HCT116 (cell line): ENCODE results near the gene TBC1D30. TPM values are rescaled to one million over a fixed set of nuclear protein-coding genes. Genes with fewer than 3 reads are reported as not detected.

Experiments used
- ATAC-seq: fragments of 200-7000 bp; cut with Tn5 transposase; 2 replicates; pipeline ENCODE4 v1.9.1; 2020; ENCODE audit warnings: mild to moderate bottlenecking, moderate library complexity
- BruUV-seq: library from RNA; stranded (reverse); fragments of 400-500 nt; replicated peaks from 2 replicates; lab custom pipeline; 2021; lab: Mats Ljungman, UMichigan
- CTCF ChIA-PET: fragments of 300-600 bp; sonication (Branson Sonifier 250); formaldehyde crosslinking; loops from one replicate; lab custom pipeline; 2021; ENCODE audit warnings: antibody characterized with exemption; lab: Charles Lee
- POLR2A ChIA-PET: fragments of 300-600, 350-600 bp; sonication (Branson Sonifier 250); formaldehyde crosslinking; loops from one replicate; lab custom pipeline; 2021; ENCODE audit warnings: antibody characterized with exemption; lab: Charles Lee
- RAD21 ChIA-PET, 2 experiments: fragments of 300-600 bp; sonication (Branson Sonifier 250); formaldehyde crosslinking; loops; one replicate each; lab custom pipeline; 2023; ENCODE audit warnings: low total read pairs in 2 of 2; ENCODE audit not compliant: uncharacterized antibody in 2 of 2, unreplicated experiment in 2 of 2, low non-redundant PET in 1 of 2; lab: Charles Lee
- DNase-seq: peaks from one replicate; pipeline ENCODE4 v3.0.0-alpha.2; 2010; ENCODE audit warnings: low read depth, low spot score
- H2AFZ ChIP-seq: fragments of 200-600 bp; shearing (Covaris generic), sonication (generic); 2 replicates; pipeline ENCODE4 v1.6.1; 2017; ENCODE audit warnings: low read depth, mixed run types, mixed read lengths, antibody characterized with exemption, low read length; ENCODE audit not compliant: poor library complexity, severe bottlenecking
- H3K27ac ChIP-seq: 2 replicates; pipeline ENCODE4 v1.5.1; 2012; ENCODE audit warnings: low read depth, low read length
- H3K27me3 ChIP-seq: fragments of 200-600 bp; sonication (generic); 2 replicates; pipeline ENCODE4 v1.6.1; 2016; ENCODE audit warnings: mixed run types, low read length, mixed read lengths; ENCODE audit not compliant: insufficient read depth
- H3K36me3 ChIP-seq, 2 experiments: fragments of 200-500 bp in 1 of 2; fragments of 200-600 bp in 1 of 2; sonication (Bioruptor generic) in 1 of 2; sonication (generic) in 1 of 2; 2 replicates each; pipeline versions ENCODE4 v1.5.1 to v1.6.1; 2014 to 2016; ENCODE audit warnings: low read length in 2 of 2, inconsistent platforms in 1 of 2, mixed read lengths in 1 of 2, mixed run types in 1 of 2; ENCODE audit not compliant: insufficient read depth in 2 of 2, control insufficient read depth in 1 of 2
- H3K4me1 ChIP-seq, 2 experiments: fragments of 200-600 bp in 1 of 2; sonication (generic) in 1 of 2; 2 replicates each; pipeline versions ENCODE4 v1.5.1 to v1.6.1; 2012 to 2017; ENCODE audit warnings: low read length in 2 of 2, inconsistent platforms in 1 of 2, mild to moderate bottlenecking in 1 of 2, mixed read lengths in 1 of 2, mixed run types in 1 of 2, moderate library complexity in 1 of 2; ENCODE audit not compliant: insufficient read depth in 2 of 2, control insufficient read depth in 1 of 2
- H3K4me2 ChIP-seq: fragments of 200-600 bp; sonication (generic); 2 replicates; pipeline ENCODE4 v1.6.1; 2017; ENCODE audit warnings: mixed run types, low read length, mixed read lengths
- H3K4me3 ChIP-seq, 2 experiments: fragments of 200-600 bp in 1 of 2; sonication (generic) in 1 of 2; replicated peaks in 1 of 2; 2 replicates each; pipeline ENCODE4 v1.5.1; 2011 to 2016; ENCODE audit warnings: low read length in 2 of 2, control low read depth in 1 of 2, low read depth in 1 of 2, mild to moderate bottlenecking in 1 of 2, mixed read lengths in 1 of 2, mixed run types in 1 of 2
- H3K79me2 ChIP-seq: fragments of 200-600 bp; sonication (generic); 2 replicates; pipeline ENCODE4 v1.6.1; 2017; ENCODE audit warnings: mild to moderate bottlenecking, mixed run types, low read length, moderate library complexity, mixed read lengths; ENCODE audit not compliant: insufficient read depth
- H3K9ac ChIP-seq: fragments of 200-600 bp; sonication (generic); 2 replicates; pipeline ENCODE4 v1.6.1; 2016; ENCODE audit warnings: low read length, mixed read lengths
- H3K9me2 ChIP-seq: fragments of 200-600 bp; sonication (generic), shearing (Covaris generic); 2 replicates; pipeline ENCODE4 v1.6.1; 2017; ENCODE audit warnings: mixed run types, mild to moderate bottlenecking, moderate library complexity; ENCODE audit not compliant: insufficient read depth
- H3K9me3 ChIP-seq, 2 experiments: fragments of 200-500 bp in 1 of 2; fragments of 200-600 bp in 1 of 2; sonication (Bioruptor generic) in 1 of 2; sonication (generic) in 1 of 2; 2 replicates each; pipeline ENCODE4 v1.6.1; 2014 to 2017; ENCODE audit warnings: low read length in 2 of 2, mixed read lengths in 2 of 2, inconsistent platforms in 1 of 2, low read depth in 1 of 2, mild to moderate bottlenecking in 1 of 2, mixed run types in 1 of 2, moderate library complexity in 1 of 2; ENCODE audit not compliant: control insufficient read depth in 1 of 2, insufficient read depth in 1 of 2
- H4K20me1 ChIP-seq: fragments of 200-600 bp; sonication (generic), shearing (Covaris generic); 2 replicates; pipeline ENCODE4 v1.6.1; 2017; ENCODE audit warnings: mixed run types, mild to moderate bottlenecking, moderate library complexity; ENCODE audit not compliant: insufficient read depth
- CBX3 ChIP-seq: IDR thresholded peaks from 2 replicates; pipeline ENCODE4 v1.6.1; 2012; ENCODE audit warnings: low read depth
- ELF1 ChIP-seq: IDR thresholded peaks from 2 replicates; pipeline ENCODE4 v1.6.1; 2012; ENCODE audit warnings: low read depth, borderline replicate concordance
- EZH2phosphoT487 ChIP-seq: fragments of 200-600 bp; IDR thresholded peaks from 2 replicates; pipeline ENCODE4 v1.6.1; 2018; ENCODE audit warnings: antibody characterized with exemption, borderline replicate concordance
- MAX ChIP-seq: IDR thresholded peaks from 2 replicates; pipeline ENCODE4 v1.6.1; 2012
- SP1 ChIP-seq: IDR thresholded peaks from 2 replicates; pipeline ENCODE4 v1.6.1; 2012; ENCODE audit warnings: low read depth
- YY1 ChIP-seq: IDR thresholded peaks from 2 replicates; pipeline ENCODE4 v1.6.1; 2011; ENCODE audit warnings: low read length, low read depth, moderate library complexity, mild to moderate bottlenecking; ENCODE audit not compliant: insufficient replicate concordance; ENCODE audit errors: extremely low read depth
- ZNF274 ChIP-seq: fragments of 200-500 bp; sonication (Bioruptor generic); IDR thresholded peaks from 2 replicates; pipeline ENCODE4 v1.6.1; 2014; ENCODE audit warnings: mild to moderate bottlenecking, low read depth, low read length, inconsistent platforms
- intact Hi-C: fragments of 100-400 bp; cut with micrococcal nuclease; formaldehyde crosslinking; loops from 2 replicates; pipeline ENCODE4 v1.10.0; 2022
- total RNA-seq: library from RNA; stranded (reverse); gene quantifications from one replicate; pipeline ENCODE4 v1.2.1, GENCODE V29; 2021; ENCODE audit not compliant: unreplicated experiment
- TF ChIP-seq, protein P1 (sequence below), 3 experiments: fragments of 200-600 bp in 1 of 3; sonication (generic) in 1 of 3; IDR thresholded peaks in 2 of 3; conservative IDR thresholded peaks in 1 of 3; 2 replicates each; pipeline ENCODE4 v1.5.1; 2012 to 2017; ENCODE audit warnings: low read depth in 2 of 3, low read length in 2 of 3, antibody characterized with exemption in 1 of 3, borderline replicate concordance in 1 of 3, control low read depth in 1 of 3, mild to moderate bottlenecking in 1 of 3, mixed read lengths in 1 of 3, mixed run types in 1 of 3, moderate library complexity in 1 of 3; ENCODE audit not compliant: insufficient read depth in 1 of 3
- TF ChIP-seq, protein P2 (sequence below): IDR thresholded peaks from 2 replicates; pipeline ENCODE4 v1.6.1; 2011; ENCODE audit warnings: mild to moderate bottlenecking, low read length, moderate library complexity; ENCODE audit not compliant: insufficient replicate concordance; ENCODE audit errors: extremely low read depth

Gene TBC1D30
- total RNA-seq, 1 experiment from 2014 or later = 24.1 TPM

DNA sequence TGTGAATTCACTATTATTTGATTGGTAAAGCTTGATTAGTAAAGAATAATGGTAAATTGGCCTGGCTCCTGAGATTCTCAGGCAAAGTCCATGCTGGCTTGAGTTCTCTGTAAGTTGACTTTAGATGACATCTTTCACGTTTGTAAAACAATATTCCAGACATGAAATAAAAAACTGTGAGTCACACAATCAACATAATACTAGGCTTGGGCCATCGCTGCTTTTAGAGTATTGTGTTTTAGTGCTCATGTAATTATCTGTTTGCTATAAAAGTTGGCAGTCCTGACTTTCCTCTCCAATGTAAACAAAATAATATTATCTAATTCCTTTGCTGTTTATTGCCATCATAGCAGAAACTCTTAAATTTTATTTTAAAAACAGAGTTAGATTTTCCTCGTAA is 3.9 kb upstream of the TBC1D30 start:
- no peak overlapping the region for H3K27ac ChIP-seq
- no peaks in the 10 kb centered on the region for H3K9me3 ChIP-seq
- H3K4me3 ChIP-seq = no peak overlapping the region
- DNase-seq = no peak
- no peaks in the 10 kb centered on the region for H3K4me1 ChIP-seq
- H3K27me3 ChIP-seq = no peaks in the 10 kb centered on the region
- TF ChIP-seq ZNF274 = no peak
- no peak for TF ChIP-seq EZH2phosphoT487
- TF ChIP-seq, all 23 proteins: peak for 0
- BruUV-seq = no TSS peak
- no peak overlapping the region for H3K9ac ChIP-seq
- no peaks in the 10 kb centered on the region for H3K9me2 ChIP-seq
- H3K79me2 ChIP-seq = peaks cover 3% of the 10 kb centered on the region; the same call in 1 of the 2 replicates
- H4K20me1 ChIP-seq = 0 out of 2 replicates have a peak, but pooled peaks cover 3% of the 10 kb centered on the region
- no peak for ATAC-seq
- RAD21 ChIA-PET = no interaction called here
- CTCF ChIA-PET = no interaction called here
- no peaks in the 10 kb centered on the region for H3K36me3 ChIP-seq
- no peak overlapping the region for H3K4me2 ChIP-seq
- intact Hi-C loops = no loop called here
- POLR2A ChIA-PET = no interaction called here
- no peak overlapping the region for H2AFZ ChIP-seq

GRCh38 chr12:64821116-64821630 is 3.3 kb upstream of the TBC1D30 start:
- Histone ChIP-seq H4K20me1 (0 out of 2 replicates have a peak, but pooled peaks cover 3% of the 10 kb centered on the region), H3K4me1 (no peaks in the 10 kb centered on the region), H2AFZ (no peak overlapping the region), H3K4me3 (no peak overlapping the region), H3K79me2 (peaks cover 3% of the 10 kb centered on the region; the same call in 1 of the 2 replicates), H3K9me2 (no peaks in the 10 kb centered on the region), H3K36me3 (no peaks in the 10 kb centered on the region), H3K27ac (no peak overlapping the region), H3K9ac (no peak overlapping the region), H3K4me2 (no peak overlapping the region), H3K27me3 (no peaks in the 10 kb centered on the region), H3K9me3 (no peaks in the 10 kb centered on the region)
- no TSS peak for BruUV-seq
- TF ChIP-seq ZNF274 = no peak
- TF ChIP-seq, protein P1, sequence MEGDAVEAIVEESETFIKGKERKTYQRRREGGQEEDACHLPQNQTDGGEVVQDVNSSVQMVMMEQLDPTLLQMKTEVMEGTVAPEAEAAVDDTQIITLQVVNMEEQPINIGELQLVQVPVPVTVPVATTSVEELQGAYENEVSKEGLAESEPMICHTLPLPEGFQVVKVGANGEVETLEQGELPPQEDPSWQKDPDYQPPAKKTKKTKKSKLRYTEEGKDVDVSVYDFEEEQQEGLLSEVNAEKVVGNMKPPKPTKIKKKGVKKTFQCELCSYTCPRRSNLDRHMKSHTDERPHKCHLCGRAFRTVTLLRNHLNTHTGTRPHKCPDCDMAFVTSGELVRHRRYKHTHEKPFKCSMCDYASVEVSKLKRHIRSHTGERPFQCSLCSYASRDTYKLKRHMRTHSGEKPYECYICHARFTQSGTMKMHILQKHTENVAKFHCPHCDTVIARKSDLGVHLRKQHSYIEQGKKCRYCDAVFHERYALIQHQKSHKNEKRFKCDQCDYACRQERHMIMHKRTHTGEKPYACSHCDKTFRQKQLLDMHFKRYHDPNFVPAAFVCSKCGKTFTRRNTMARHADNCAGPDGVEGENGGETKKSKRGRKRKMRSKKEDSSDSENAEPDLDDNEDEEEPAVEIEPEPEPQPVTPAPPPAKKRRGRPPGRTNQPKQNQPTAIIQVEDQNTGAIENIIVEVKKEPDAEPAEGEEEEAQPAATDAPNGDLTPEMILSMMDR (IDR thresholded peaks at IDR 0.05 in 2 of 3, conservative IDR thresholded peaks at IDR 0.05 in 1 of 3; ENCODE audit: borderline replicate concordance in 1 of 3, insufficient read depth in 1 of 3, low read depth in 2 of 3, low read length in 2 of 3) = no peak
- TF ChIP-seq CBX3 = no peak
- TF ChIP-seq MAX = no peak
- TF ChIP-seq, protein P2, sequence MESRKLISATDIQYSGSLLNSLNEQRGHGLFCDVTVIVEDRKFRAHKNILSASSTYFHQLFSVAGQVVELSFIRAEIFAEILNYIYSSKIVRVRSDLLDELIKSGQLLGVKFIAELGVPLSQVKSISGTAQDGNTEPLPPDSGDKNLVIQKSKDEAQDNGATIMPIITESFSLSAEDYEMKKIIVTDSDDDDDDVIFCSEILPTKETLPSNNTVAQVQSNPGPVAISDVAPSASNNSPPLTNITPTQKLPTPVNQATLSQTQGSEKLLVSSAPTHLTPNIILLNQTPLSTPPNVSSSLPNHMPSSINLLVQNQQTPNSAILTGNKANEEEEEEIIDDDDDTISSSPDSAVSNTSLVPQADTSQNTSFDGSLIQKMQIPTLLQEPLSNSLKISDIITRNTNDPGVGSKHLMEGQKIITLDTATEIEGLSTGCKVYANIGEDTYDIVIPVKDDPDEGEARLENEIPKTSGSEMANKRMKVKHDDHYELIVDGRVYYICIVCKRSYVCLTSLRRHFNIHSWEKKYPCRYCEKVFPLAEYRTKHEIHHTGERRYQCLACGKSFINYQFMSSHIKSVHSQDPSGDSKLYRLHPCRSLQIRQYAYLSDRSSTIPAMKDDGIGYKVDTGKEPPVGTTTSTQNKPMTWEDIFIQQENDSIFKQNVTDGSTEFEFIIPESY = no peak
- TF ChIP-seq SP1 = no peak
- TF ChIP-seq ELF1 = no peak
- no peak for TF ChIP-seq YY1
- DNase-seq = no peak
- CTCF ChIA-PET = interaction anchor here (2.1 kb wide), 1 partner anchor 20 kb away, joined by 7 read pairs; no protein-coding TSS in a partner anchor
- intact Hi-C loops = no loop called here
- RAD21 ChIA-PET = no interaction called here
- POLR2A ChIA-PET = no interaction called here
- ATAC-seq = no peak
